Measurements from ENCODE around the gene TMEM80. TPM values are rescaled to one million over a fixed set of nuclear protein-coding genes. Genes with fewer than 3 reads are reported as not detected.
A peak's percentile ranks its signal among the peaks of the same experiment; 100 is the strongest.

The TMEM80 gene
- total and polyA plus RNA-seq, 2 experiments from 2014 or later = 26.7 to 35.5 TPM

DNA sequence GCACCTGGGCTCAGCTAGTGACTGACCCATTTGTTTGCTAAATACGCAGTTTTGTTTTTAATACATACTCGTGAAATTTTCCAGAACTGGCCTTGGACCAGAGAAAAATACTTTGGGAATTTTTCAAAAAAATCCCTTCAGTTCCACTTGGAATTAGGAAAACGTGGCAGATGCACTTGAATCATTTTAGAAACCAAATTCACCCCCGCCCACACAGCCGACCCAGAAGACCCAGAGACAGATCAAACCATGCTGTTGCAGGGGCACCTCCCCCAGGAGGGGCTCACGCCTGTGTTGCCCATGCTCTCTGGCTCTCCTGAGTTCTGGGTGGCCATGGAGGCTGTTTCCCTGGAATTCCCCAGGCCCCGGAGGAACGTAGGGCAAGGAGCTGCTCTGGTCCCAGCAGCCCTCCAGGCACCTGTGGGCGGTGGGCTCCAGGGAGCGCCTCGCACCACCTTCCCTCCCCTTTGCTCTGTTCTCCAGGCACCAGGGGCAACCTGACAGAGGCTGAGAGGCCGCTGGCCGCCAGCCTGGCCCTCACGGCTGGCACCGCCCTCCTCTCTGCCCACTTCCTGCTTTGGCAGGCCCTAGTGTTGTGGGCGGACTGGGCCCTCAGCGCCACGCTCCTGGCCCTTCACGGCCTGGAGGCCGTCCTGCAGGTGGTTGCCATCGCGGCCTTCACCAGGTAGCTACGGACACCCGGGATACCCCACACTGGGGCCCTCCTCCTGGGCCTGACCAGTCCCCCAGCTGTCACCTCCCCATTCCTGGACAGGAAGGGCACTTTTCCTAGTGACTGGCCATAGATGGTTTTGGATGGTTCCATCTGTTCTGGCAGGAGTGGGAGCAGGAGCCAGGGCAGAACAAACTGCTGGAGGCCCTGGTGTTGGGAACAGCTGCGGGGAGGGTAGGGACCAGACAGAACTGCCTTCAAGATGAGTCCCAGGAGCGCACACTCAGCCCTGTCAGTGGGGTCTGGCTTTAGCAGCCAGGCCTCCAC is 7.1 kb downstream of the TMEM80 start:
- no peak for DNase-seq (ENCODE audit: low spot score)
- Histone ChIP-seq H3K27ac (no peak overlapping the region), H3K9me3 (ENCODE audit: low read depth) (no peaks in the 10 kb centered on the region), H3K4me1 (ENCODE audit: insufficient read depth) (peaks cover 24% of the 10 kb centered on the region), H3K4me3 (no peak overlapping the region), H3K9me2 (replicated peaks; ENCODE audit: insufficient read depth) (no peaks in the 10 kb centered on the region), H4K20me1 (ENCODE audit: insufficient read depth, poor library complexity, severe bottlenecking) (no peaks in the 10 kb centered on the region), H3K27me3 (no peaks in the 10 kb centered on the region), H3K79me2 (peaks cover 52% of the 10 kb centered on the region), H3K4me2 (no peak overlapping the region), H3K36me3 (replicated peaks; ENCODE audit: insufficient read depth, low read depth) (no peaks in the 10 kb centered on the region), H2AFZ (no peak overlapping the region)
- 95% methylated on average over 26 of the region's 26 CpGs for WGBS (ENCODE audit: low lambda C conversion rate, missing lambda C conversion rate)
- TF ChIP-seq, protein P1, sequence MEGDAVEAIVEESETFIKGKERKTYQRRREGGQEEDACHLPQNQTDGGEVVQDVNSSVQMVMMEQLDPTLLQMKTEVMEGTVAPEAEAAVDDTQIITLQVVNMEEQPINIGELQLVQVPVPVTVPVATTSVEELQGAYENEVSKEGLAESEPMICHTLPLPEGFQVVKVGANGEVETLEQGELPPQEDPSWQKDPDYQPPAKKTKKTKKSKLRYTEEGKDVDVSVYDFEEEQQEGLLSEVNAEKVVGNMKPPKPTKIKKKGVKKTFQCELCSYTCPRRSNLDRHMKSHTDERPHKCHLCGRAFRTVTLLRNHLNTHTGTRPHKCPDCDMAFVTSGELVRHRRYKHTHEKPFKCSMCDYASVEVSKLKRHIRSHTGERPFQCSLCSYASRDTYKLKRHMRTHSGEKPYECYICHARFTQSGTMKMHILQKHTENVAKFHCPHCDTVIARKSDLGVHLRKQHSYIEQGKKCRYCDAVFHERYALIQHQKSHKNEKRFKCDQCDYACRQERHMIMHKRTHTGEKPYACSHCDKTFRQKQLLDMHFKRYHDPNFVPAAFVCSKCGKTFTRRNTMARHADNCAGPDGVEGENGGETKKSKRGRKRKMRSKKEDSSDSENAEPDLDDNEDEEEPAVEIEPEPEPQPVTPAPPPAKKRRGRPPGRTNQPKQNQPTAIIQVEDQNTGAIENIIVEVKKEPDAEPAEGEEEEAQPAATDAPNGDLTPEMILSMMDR (IDR thresholded peaks at IDR 0.05; ENCODE audit: poor library complexity) = no peak
- TF ChIP-seq EZH2phosphoT487 (IDR thresholded peaks at IDR 0.05; ENCODE audit: low read depth, severe bottlenecking, unreplicated experiment) (no peak), EZH2 (IDR thresholded peaks at IDR 0.05; ENCODE audit: borderline replicate concordance) (no peak)

DNA sequence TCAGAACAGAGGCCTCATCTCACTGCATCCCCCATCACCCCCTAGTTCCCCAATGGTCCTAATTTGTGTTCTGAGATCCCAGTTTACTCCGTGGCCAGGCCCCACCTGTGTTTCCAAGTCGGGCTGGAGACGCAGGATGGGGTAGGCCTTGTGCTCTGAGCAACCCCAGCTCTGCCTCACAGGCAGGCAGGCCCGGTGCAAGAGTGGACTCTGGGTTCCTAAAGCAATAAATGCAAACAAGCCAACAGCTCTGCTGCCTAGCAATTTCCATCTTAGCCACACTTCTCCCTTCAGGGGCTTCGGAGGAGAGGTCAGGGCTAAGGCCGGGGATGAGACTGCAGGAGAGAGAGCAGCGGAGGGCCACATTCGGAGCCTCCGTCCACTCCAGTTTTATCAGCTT is 7.9 kb downstream of the TMEM80 start:
- Histone ChIP-seq H3K36me3 (replicated peaks; ENCODE audit: insufficient read depth, low read depth) (no peaks in the 10 kb centered on the region), H3K9me2 (replicated peaks; ENCODE audit: insufficient read depth) (no peaks in the 10 kb centered on the region), H3K27me3 (no peaks in the 10 kb centered on the region), H2AFZ (no peak overlapping the region), H4K20me1 (ENCODE audit: insufficient read depth, poor library complexity, severe bottlenecking) (no peaks in the 10 kb centered on the region), H3K4me1 (ENCODE audit: insufficient read depth) (peaks cover 32% of the 10 kb centered on the region), H3K4me2 (no peak overlapping the region), H3K79me2 (peaks cover 54% of the 10 kb centered on the region), H3K27ac (no peak overlapping the region), H3K9me3 (ENCODE audit: low read depth) (no peaks in the 10 kb centered on the region), H3K4me3 (no peak overlapping the region)
- DNase-seq (ENCODE audit: low spot score) = no peak
- 89% methylated on average over 9 of the region's 9 CpGs for WGBS (ENCODE audit: low lambda C conversion rate, missing lambda C conversion rate)
- TF ChIP-seq EZH2 (IDR thresholded peaks at IDR 0.05; ENCODE audit: borderline replicate concordance) (no peak), EZH2phosphoT487 (IDR thresholded peaks at IDR 0.05; ENCODE audit: low read depth, severe bottlenecking, unreplicated experiment) (no peak)
- TF ChIP-seq, protein P1 (IDR thresholded peaks at IDR 0.05; ENCODE audit: poor library complexity) = no peak

DNA sequence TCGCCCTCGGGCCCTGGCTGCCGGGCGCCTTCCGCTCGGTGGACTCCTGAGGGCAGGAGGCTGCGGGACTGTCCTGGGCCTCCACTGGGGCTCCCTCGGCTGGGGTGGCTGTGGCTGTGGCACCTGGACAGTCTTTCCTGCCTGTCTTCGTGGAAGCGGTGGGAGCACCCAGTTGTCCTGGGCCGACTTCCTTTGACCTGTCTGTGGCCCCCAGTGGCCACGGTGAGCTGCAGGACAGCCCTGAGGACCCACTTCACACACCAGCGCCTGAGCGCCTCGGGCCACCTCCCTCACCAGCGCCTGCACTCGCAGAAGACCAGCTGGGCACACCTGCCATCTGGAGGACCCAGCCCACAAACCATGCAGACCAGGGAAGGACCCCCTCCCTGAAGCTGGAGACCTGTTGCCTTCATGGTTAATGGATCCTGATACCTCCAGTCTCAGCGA is 8.6 kb downstream of the TMEM80 start:
- DNase-seq (ENCODE audit: low spot score) = no peak
- H3K4me1 ChIP-seq (ENCODE audit: insufficient read depth) = peaks cover 36% of the 10 kb centered on the region
- H2AFZ ChIP-seq = no peak overlapping the region
- no peaks in the 10 kb centered on the region for H3K9me2 ChIP-seq (replicated peaks; ENCODE audit: insufficient read depth)
- peak overlapping the region; percentile 96 for H3K4me2 ChIP-seq
- H3K4me3 ChIP-seq = no peak overlapping the region
- no peaks in the 10 kb centered on the region for H4K20me1 ChIP-seq (ENCODE audit: insufficient read depth, poor library complexity, severe bottlenecking)
- H3K36me3 ChIP-seq (replicated peaks; ENCODE audit: insufficient read depth, low read depth) = no peaks in the 10 kb centered on the region
- H3K27me3 ChIP-seq = no peaks in the 10 kb centered on the region
- WGBS (ENCODE audit: low lambda C conversion rate, missing lambda C conversion rate) = 98% methylated on average over 18 of the region's 18 CpGs
- TF ChIP-seq EZH2phosphoT487 (IDR thresholded peaks at IDR 0.05; ENCODE audit: low read depth, severe bottlenecking, unreplicated experiment) (no peak), EZH2 (IDR thresholded peaks at IDR 0.05; ENCODE audit: borderline replicate concordance) (no peak)
- TF ChIP-seq, protein P1 (IDR thresholded peaks at IDR 0.05; ENCODE audit: poor library complexity) = no peak
- H3K27ac ChIP-seq = peak overlapping the region; percentile 99
- no peaks in the 10 kb centered on the region for H3K9me3 ChIP-seq (ENCODE audit: low read depth)
- H3K79me2 ChIP-seq = peaks cover 54% of the 10 kb centered on the region

All from hepatocyte (in vitro differentiated cells).